T-cell (primary cell): ENCODE measurements around the gene PLCG2. TPM values are rescaled to one million over a fixed set of nuclear protein-coding genes. Genes with fewer than 3 reads are reported as not detected.

Experiments
- ATAC-seq, 4 experiments: fragments of 200-7000 bp in 3 of 4; fragments of 150-1000 bp in 1 of 4; cut with Tn5 transposase; replicated peaks in 1 of 4; 1 replicate in 3 of 4; 2 replicates in 1 of 4; pipeline ENCODE4 v1.10.0; 2021; ENCODE audit warnings: moderate library complexity in 3 of 4, mild to moderate bottlenecking in 2 of 4, moderate number of reproducible peaks in 1 of 4
- CTCF ChIA-PET, 2 donors: fragments of 300-600 bp; sonication (Branson Sonifier 250); formaldehyde crosslinking; loops; one replicate each; lab custom pipeline; 2022; ENCODE audit warnings: antibody characterized with exemption in 2 of 2; lab: Charles Lee
- POLR2A ChIA-PET, 2 donors: fragments of 300-600 bp; sonication (Branson Sonifier 250); formaldehyde crosslinking; loops; one replicate each; lab custom pipeline; 2022; ENCODE audit warnings: antibody characterized with exemption in 2 of 2; lab: Charles Lee
- DNase-seq, 35 experiments: peaks; one replicate each; pipeline versions ENCODE4 v3.0.0 to v3.0.0-alpha.2; 2013 to 2023
- H3K27ac ChIP-seq: one replicate; pipeline ENCODE4 v1.5.1; 2013; ENCODE audit warnings: low read length
- H3K27me3 ChIP-seq, 2 experiments: replicated peaks in 1 of 2; 1 replicate in 1 of 2; 2 replicates in 1 of 2; pipeline versions ENCODE4 v1.6.1 to v1.7.0; 2013; ENCODE audit warnings: low read length in 1 of 2, mixed read lengths in 1 of 2; ENCODE audit not compliant: control insufficient read depth in 2 of 2, insufficient read depth in 2 of 2; ENCODE audit errors: extremely low read depth in 1 of 2
- H3K36me3 ChIP-seq, 2 donors: 1 replicate in 1 of 2; 2 replicates in 1 of 2; pipeline versions ENCODE4 v1.6.1 to v1.7.0; 2013; ENCODE audit warnings: low read length in 1 of 2; ENCODE audit not compliant: control insufficient read depth in 2 of 2, insufficient read depth in 1 of 2; ENCODE audit errors: extremely low read depth in 1 of 2
- H3K4me1 ChIP-seq, 2 experiments: 1 replicate in 1 of 2; 2 replicates in 1 of 2; pipeline versions ENCODE4 v1.6.1 to v1.7.0; 2013; ENCODE audit warnings: low read length in 2 of 2, mixed read lengths in 1 of 2; ENCODE audit not compliant: insufficient read depth in 2 of 2, control insufficient read depth in 1 of 2; ENCODE audit errors: extremely low read depth in 1 of 2
- H3K4me3 ChIP-seq, 2 donors: 1 replicate in 1 of 2; 2 replicates in 1 of 2; pipeline versions ENCODE4 v1.5.1 to v1.7.0; 2013; ENCODE audit warnings: mild to moderate bottlenecking in 2 of 2, low read length in 1 of 2, moderate library complexity in 1 of 2; ENCODE audit not compliant: control insufficient read depth in 1 of 2; ENCODE audit errors: extremely low read depth in 1 of 2
- H3K9me3 ChIP-seq: 2 replicates; pipeline ENCODE4 v1.7.0; 2013
- H3K27ac Mint-ChIP-seq, 2 donors: one replicate each; pipeline ENCODE4 v1.8.0; 2020 to 2021; ENCODE audit warnings: mild to moderate bottlenecking in 2 of 2, mixed read lengths in 2 of 2
- H3K27me3 Mint-ChIP-seq, 2 donors: one replicate each; pipeline ENCODE4 v1.8.0; 2021 to 2022; ENCODE audit warnings: mixed read lengths in 2 of 2
- H3K36me3 Mint-ChIP-seq: one replicate; pipeline ENCODE4 v1.8.0; 2021; ENCODE audit warnings: mixed read lengths
- H3K4me1 Mint-ChIP-seq, 3 donors: one replicate each; pipeline ENCODE4 v1.8.0; 2020 to 2022; ENCODE audit warnings: mixed read lengths in 3 of 3, mild to moderate bottlenecking in 1 of 3
- H3K4me3 Mint-ChIP-seq, 3 donors: one replicate each; pipeline ENCODE4 v1.8.0; 2020 to 2022; ENCODE audit warnings: mild to moderate bottlenecking in 3 of 3, mixed read lengths in 3 of 3, moderate library complexity in 3 of 3
- H3K9me3 Mint-ChIP-seq, 3 donors: one replicate each; pipeline ENCODE4 v1.8.0; 2020 to 2022; ENCODE audit warnings: mixed read lengths in 3 of 3
- WGBS: methylation state at CpG from one replicate; pipeline ENCODE4 v1.1.5; 2013; ENCODE audit warnings: missing lambda C conversion rate; ENCODE audit not compliant: insufficient coverage; 5-methylcytosine and 5-hydroxymethylcytosine counted together
- total RNA-seq, 35 experiments: library from RNA in 6 of 35; stranded (reverse) in 6 of 35; fragments of 120-200 nt in 1 of 35; gene quantifications; one replicate each; pipeline versions ENCODE4 v1.2.1 to v1.2.4 and lab custom pipeline; 2013 to 2026

PLCG2 gene
- total RNA-seq, 5 donors from 2014 or later (not counting 1 experiment from before 2014, with no cell fraction given): 7.5 to 27.1 (median 12.1) TPM

DNA sequence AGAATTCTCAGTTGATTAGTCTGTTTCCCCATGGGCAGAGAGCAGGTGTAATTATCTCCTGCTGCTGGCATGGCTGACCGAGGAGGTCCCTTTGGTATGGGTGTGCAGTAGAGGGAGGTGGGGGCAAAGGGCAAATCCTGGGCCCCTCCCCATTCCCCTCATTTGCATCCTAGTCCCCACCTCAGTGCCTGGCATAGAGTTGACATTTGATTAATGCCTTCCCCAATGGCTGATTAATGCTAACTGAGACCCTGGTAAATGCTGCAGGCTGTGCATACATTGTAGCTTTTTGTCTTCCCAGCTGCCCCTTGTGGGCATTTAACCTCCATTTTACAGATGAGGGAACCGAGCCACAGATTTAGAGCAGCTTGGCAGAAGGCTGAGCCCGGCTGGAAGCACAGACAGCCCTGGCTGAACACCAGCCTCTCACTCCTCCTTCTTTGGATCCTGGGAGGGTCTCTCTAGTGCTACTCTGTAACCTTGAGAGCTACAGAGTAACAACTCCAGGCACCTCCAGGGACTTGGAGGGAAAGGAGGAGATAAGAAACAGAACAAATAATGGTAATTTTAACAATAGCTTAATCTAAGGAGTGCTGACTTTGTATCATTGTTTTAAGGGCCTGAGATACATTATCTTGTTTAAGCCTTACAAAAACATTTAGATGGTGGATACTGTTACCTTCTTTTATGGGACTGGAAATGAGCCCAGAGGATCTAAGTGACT is 5.1 kb downstream of the PLCG2 start:
- no peak overlapping the region for H3K27ac Mint-ChIP-seq
- ATAC-seq (no peak), DNase-seq (no peak)
- no peaks in the 10 kb centered on the region for H3K36me3 Mint-ChIP-seq
- no CpG with 5 or more reads among the region's 3 CpGs for WGBS
- no peaks in the 10 kb centered on the region for H3K36me3 ChIP-seq
- ChIA-PET CTCF (no interaction called here), POLR2A (no interaction called here)
- no peak overlapping the region for H3K4me3 Mint-ChIP-seq
- peaks cover 23 to 30% of the 10 kb centered on the region in 2 donors for H3K27me3 Mint-ChIP-seq
- peaks cover 0 to 14% of the 10 kb centered on the region in 2 experiments for H3K4me1 ChIP-seq
- H3K9me3 ChIP-seq: no peaks in the 10 kb centered on the region
- no peaks in the 10 kb centered on the region for H3K9me3 Mint-ChIP-seq
- peaks cover 6 to 17% (median 9%) of the 10 kb centered on the region in 3 donors for H3K4me1 Mint-ChIP-seq
- H3K27me3 ChIP-seq: peaks cover 0 to 21% of the 10 kb centered on the region in 2 experiments
- no peak overlapping the region for H3K4me3 ChIP-seq
- H3K27ac ChIP-seq: no peak overlapping the region

DNA sequence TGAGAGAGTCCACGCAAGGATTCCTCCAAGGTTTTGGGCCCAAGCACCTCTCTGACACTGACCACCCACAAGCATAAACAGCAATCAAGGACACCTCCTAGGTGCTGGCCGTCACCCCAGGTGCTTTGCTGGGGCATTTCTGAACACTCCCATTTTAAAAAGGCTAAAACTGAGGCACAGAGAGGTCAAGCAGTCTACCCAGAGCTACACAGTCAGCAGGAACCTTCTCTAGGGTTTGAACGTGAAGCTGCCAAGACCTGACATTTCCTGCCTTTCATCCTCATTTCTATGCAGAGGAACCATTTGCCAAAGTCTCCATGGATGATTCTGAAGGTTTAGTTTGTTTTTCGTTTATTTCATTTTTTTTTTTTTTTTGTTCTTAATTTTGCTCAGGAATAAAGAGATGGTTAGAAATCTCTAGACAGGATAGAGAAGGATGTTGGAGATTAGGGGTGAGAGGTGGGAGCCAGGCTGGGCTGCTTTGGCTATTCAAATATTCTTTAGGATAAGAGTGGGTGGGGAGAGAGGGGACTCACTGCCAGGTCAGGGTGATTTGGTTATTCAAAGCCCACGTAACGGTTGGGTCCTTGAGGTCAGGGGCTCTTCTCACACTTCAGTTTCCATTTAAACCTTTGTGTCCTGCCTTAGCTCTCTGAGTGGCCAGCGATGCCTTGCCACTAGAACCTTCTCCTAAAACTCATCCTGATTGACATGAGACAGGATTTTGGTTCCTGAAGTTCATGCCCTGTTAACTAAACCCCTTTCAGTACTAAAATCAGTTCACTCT is 6.2 kb downstream of the PLCG2 start:
- Mint-ChIP-seq H3K4me1 (peaks cover 0 to 9% (median 2%) of the 10 kb centered on the region in 3 donors), H3K27ac (no peak overlapping the region), H3K4me3 (no peak overlapping the region), H3K27me3 (peaks cover 21 to 22% of the 10 kb centered on the region in 2 donors), H3K36me3 (no peaks in the 10 kb centered on the region), H3K9me3 (no peaks in the 10 kb centered on the region)
- Histone ChIP-seq H3K36me3 (no peaks in the 10 kb centered on the region), H3K27ac (no peak overlapping the region), H3K4me1 (peaks cover 0 to 5% of the 10 kb centered on the region in 2 experiments), H3K27me3 (peaks cover 0 to 11% of the 10 kb centered on the region in 2 experiments), H3K4me3 (no peak overlapping the region), H3K9me3 (no peaks in the 10 kb centered on the region)
- CTCF ChIA-PET: no interaction called here
- ATAC-seq (no peak), DNase-seq (no peak)
- POLR2A ChIA-PET: no interaction called here
- WGBS: 89% methylated on average over 2 of the region's 7 CpGs

DNA sequence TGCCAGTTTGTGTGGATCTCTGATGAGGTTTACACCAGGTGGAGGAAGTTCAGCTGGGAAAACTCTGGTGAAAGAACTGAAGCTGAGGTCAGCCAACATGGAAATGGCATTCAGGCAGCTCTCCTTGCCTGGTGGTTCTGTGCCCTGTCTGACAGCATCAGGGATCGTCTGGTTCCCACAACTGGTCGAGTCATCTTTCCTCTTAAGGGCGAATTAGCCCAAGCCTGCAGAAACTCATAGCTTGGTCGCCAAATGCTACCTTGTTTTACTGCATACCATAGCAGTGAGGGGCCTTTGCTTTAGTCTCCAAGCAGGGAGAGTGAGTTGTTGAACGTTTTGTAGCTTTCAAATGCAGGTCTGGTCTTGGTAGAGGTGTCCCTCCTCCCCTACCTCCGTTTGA is 7.2 kb downstream of the PLCG2 start:
- Mint-ChIP-seq H3K4me3 (no peak overlapping the region), H3K4me1 (peaks cover 0 to 2% (median 0%) of the 10 kb centered on the region in 3 donors), H3K36me3 (no peaks in the 10 kb centered on the region), H3K27me3 (peaks cover 12 to 18% of the 10 kb centered on the region in 2 donors), H3K9me3 (no peaks in the 10 kb centered on the region), H3K27ac (no peak overlapping the region)
- Histone ChIP-seq H3K27ac (no peak overlapping the region), H3K9me3 (no peaks in the 10 kb centered on the region), H3K4me1 (peaks cover 0 to 3% of the 10 kb centered on the region in 2 experiments), H3K4me3 (no peak overlapping the region), H3K27me3 (peaks cover 0 to 6% of the 10 kb centered on the region in 2 experiments), H3K36me3 (no peaks in the 10 kb centered on the region)
- ChIA-PET POLR2A (no interaction called here), CTCF (interaction anchor here in 1 of 2 donors (0.6 kb wide), 1 partner anchor 9 kb away, joined by 3 read pairs; no protein-coding TSS in a partner anchor)
- 80% methylated on average over 4 of the region's 6 CpGs for WGBS
- ATAC-seq (no peak), DNase-seq (no peak)

DNA sequence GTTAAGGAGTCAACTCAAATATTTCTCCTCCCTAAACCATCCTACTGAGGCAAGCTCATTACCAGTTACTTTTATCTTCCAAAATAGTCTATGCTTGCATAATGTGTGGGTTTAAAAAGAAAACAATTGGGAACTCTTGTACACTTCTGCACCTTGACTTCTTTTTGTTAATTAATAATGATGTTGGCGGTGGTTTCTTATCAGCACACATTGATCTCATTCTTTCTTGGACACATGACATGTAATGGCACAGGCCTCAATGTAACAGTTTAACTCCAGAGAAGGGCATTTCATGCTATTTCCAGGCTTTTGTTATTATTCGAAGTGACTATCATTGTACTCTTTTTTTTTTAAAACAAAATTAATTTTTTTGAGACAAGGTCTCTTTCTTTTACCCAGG is 7.8 kb downstream of the PLCG2 start:
- no peaks in the 10 kb centered on the region for H3K36me3 ChIP-seq
- DNase-seq (no peak), ATAC-seq (no peak)
- ChIA-PET POLR2A (no interaction called here), CTCF (no interaction called here)
- Mint-ChIP-seq H3K4me3 (no peak overlapping the region), H3K4me1 (peaks cover 0 to 1% (median 0%) of the 10 kb centered on the region in 3 donors), H3K27me3 (peaks cover 8 to 16% of the 10 kb centered on the region in 2 donors), H3K9me3 (no peaks in the 10 kb centered on the region), H3K27ac (no peak overlapping the region), H3K36me3 (no peaks in the 10 kb centered on the region)
- H3K4me1 ChIP-seq: peaks cover 0 to 3% of the 10 kb centered on the region in 2 experiments
- WGBS: 60% methylated on average over 1 of the region's 2 CpGs
- peaks cover 0 to 6% of the 10 kb centered on the region in 2 experiments for H3K27me3 ChIP-seq
- H3K27ac ChIP-seq: no peak overlapping the region
- no peak overlapping the region for H3K4me3 ChIP-seq
- no peaks in the 10 kb centered on the region for H3K9me3 ChIP-seq

DNA sequence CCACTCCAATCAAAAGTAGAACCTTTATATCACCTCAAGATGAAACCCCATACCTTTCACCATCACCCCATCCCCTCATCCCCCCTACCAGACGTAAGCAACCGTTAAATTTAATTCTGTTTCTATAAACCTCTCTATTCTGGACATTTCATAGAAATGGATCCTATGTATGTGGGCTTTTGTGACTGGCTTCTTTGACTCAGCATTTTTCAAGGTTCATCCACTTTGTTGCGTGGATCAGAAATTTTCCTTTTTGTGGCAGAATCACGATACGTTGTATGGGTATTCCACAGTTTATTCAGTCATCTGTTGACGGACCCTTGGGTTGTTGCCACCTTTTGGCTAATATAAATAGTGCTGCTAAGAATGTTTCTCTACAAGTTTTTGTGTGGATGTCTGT is 8.6 kb downstream of the PLCG2 start:
- H3K9me3 Mint-ChIP-seq: no peaks in the 10 kb centered on the region
- ChIA-PET CTCF (no interaction called here), POLR2A (no interaction called here)
- H3K9me3 ChIP-seq: no peaks in the 10 kb centered on the region
- H3K4me3 Mint-ChIP-seq: no peak overlapping the region
- H3K27ac Mint-ChIP-seq: no peak overlapping the region
- no peak overlapping the region for H3K4me3 ChIP-seq
- 60% methylated on average over 2 of the region's 6 CpGs for WGBS
- peaks cover 0 to 5% of the 10 kb centered on the region in 2 experiments for H3K27me3 ChIP-seq
- H3K36me3 Mint-ChIP-seq: no peaks in the 10 kb centered on the region
- DNase-seq (no peak), ATAC-seq (no peak)
- peaks cover 6 to 16% of the 10 kb centered on the region in 2 donors for H3K27me3 Mint-ChIP-seq
- H3K36me3 ChIP-seq: no peaks in the 10 kb centered on the region
- peaks cover 0 to 3% of the 10 kb centered on the region in 2 experiments for H3K4me1 ChIP-seq
- H3K27ac ChIP-seq: no peak overlapping the region
- H3K4me1 Mint-ChIP-seq: peaks cover 0 to 1% (median 0%) of the 10 kb centered on the region in 3 donors

DNA sequence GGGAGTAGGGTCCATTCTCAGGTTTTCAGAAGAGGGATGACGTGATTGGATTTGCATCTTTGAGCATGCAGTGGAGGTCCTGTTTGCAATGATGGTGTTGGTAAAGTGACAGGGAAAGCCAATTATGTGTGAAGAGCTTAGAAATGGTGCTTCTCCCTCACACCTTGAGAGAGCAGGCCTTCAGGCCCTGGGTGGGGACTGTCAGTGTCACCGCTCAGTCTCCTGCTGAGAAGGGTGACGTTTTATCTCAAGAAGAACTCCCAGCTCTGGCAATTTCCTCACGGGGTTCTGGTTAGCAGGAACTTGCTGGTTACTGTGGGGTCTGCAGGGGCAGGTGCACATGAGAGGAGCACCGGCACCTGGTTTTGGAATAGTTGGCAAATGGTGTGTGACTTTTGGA is 11.2 kb downstream of the PLCG2 start:
- no peak overlapping the region for H3K27ac Mint-ChIP-seq
- WGBS: 100% methylated on average over 2 of the region's 5 CpGs
- H3K27me3 Mint-ChIP-seq: peaks cover 0 to 11% of the 10 kb centered on the region in 2 donors
- ChIA-PET CTCF (no interaction called here), POLR2A (no interaction called here)
- no peaks in the 10 kb centered on the region for H3K36me3 ChIP-seq
- H3K4me3 Mint-ChIP-seq: no peak overlapping the region
- H3K9me3 Mint-ChIP-seq: no peaks in the 10 kb centered on the region
- no peak for ATAC-seq
- no peak for DNase-seq
- H3K27ac ChIP-seq: no peak overlapping the region
- peaks cover 0 to 1% (median 0%) of the 10 kb centered on the region in 3 donors for H3K4me1 Mint-ChIP-seq
- no peak overlapping the region for H3K4me3 ChIP-seq
- peaks cover 0 to 3% of the 10 kb centered on the region in 2 experiments for H3K4me1 ChIP-seq
- H3K27me3 ChIP-seq: peaks cover 0 to 5% of the 10 kb centered on the region in 2 experiments
- H3K36me3 Mint-ChIP-seq: no peaks in the 10 kb centered on the region
- no peaks in the 10 kb centered on the region for H3K9me3 ChIP-seq
